Activated CD4-positive, alpha-beta T cell treated with anti-CD3 and anti-CD28 coated beads for 1 hour (primary cell): ENCODE results near the gene ZNF583.

Experiments
- DNase-seq: peaks from one replicate; pipeline ENCODE4 v3.0.0-alpha.2; 2020

Gene ZNF583

DNA sequence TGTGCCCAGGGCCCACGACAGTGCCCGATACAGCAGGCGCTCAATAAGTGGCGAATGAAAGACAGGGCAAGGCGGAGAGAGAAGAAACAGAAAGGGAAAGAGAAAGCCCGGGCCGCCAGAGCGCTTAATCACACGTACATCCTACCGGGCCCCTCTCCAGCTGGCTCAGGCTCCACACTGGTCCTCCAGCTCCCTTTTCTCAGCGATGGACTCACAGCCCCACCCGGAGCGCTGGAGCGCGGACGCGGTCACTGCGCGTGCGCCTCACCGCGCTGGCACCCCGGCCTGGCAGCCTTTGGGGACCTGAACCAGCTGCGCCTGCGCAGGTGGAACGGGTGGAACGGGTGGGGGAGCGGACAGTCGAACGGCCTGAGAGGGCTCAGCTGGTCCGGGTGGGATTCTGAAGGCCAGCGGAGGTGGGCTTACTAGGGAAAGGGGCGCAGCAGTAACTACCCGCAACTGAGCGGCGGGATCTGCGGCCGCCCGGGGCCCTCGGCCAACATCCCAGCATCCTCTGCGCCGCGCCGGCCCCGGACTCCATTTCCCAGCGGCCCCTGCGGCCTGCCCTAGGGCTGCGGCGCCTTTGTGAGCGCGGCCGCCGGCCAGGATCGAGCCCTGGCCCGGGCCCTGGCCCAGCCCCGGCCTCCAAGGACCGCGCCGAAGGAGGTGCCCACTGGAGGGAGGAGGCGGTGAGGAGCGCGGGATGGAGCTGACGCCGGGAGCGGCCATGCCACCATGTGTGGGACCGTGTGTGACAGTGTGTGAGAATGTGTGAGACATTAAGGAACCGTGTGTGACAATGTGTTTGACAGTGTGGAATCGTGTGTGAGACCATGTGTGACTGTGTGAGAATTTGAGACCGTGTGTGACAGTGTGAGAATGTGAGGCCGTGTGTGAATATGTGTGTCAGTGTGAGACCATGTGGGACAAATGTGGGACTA, at the start of gene ZNF583:
ZNF583 (plus strand) TSS at position 569 of the 941 bp plus-strand sequence. CDS start 2,783 bp downstream, outside the sequence.
- peak; percentile 86 for DNase-seq

DNA sequence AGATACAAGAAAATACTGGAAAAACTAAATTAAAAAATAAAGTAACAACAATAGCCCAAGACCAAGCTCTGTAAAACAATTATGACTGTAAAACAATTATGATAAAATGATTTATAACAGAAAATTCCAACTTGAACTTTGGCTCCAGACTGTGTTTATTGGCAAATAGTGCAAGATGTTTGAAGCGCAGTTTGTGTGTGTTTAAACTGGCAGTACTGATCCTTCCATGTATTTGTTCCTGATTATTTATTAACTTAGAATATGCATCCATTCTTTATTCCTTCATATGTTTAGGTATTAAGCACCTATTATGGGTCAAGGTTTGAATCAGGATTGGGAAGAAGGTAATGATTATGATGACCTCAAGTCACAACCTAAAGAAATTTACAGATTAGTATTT, 48.6 kb upstream of the ZNF583 start:
- DNase-seq = no peak

DNA sequence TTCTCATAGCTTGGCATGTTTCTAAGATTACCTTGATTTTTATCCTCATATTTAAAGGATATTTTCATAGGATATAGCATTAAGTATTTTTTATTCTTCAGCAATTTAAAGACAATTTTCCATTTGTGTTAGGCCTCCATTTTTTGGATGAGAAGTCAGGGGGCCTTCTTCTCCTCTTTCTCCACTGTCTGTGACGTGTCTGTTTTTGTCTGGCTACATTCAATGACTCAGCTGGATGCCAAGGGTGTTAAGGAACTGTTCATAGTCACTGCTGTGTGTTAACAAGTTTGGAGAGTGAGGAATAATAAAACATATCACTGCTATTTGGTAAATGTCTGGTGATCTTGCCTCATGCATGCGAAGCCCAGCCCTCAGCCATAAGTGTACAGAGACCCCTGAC, 47.2 kb upstream of the ZNF583 start:
- no peak for DNase-seq

- DNase-seq = no peak
Measured at GRCh38 chr19:56360841-56361240, 43.3 kb upstream of the ZNF583 start.

- DNase-seq = peak; percentile 67
Measured at GRCh38 chr19:56367829-56368711, 36.1 kb upstream of the ZNF583 start.

- DNase-seq = no peak
Measured at GRCh38 chr19:56369886-56370676, 34.1 kb upstream of the ZNF583 start.

- no peak for DNase-seq
Measured at GRCh38 chr19:56372281-56372680, 31.9 kb upstream of the ZNF583 start.

- DNase-seq = no peak
Measured at GRCh38 chr19:56377105-56377924, 26.8 kb upstream of the ZNF583 start.

DNA sequence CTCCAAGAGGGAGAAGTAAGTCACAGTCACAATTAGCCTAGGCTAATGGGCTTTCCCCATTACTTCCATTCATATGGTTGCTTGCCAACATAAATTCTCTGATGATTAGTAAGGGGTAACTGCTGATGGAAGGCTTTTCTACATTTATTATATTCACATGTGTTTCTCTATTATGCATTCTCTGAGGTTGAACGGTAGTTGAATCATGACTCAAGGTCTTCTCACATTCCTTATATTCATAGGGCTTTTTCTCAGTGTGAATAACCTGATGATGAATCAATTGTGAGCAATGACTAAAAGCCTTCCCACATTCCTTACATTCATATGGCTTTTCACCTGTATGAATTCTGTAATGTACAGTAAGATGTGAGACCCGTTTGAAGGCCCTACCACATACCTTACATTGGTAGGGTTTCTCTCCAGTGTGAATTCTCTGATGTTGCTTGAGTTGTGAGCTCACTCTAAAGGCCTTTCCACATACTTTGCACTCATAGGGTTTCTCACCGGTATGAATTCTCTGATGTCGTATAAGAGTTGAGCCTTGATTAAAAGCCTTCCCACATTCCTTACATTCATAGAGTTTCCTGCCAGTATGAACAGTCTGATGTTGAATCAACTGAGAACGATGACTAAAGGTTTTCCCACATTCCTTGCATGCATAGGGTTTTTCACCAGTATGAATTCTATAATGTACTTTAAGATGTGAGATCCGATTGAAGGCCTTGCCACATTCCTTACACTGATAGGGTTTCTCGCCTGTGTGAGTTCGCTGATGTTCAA, 20.1 kb upstream of the ZNF583 start:
- no peak for DNase-seq

- peak; percentile 86 for DNase-seq
Measured at GRCh38 chr19:56393119-56394012, 10.8 kb upstream of the ZNF583 start, which contains the start of gene ZNF582. TSS of gene ZNF582 (minus strand) at chr19:56393534. CDS start at chr19:56391752, 1,782 bp downstream.

- no peak for DNase-seq
Measured at GRCh38 chr19:56398809-56399208, 5.3 kb upstream of the ZNF583 start.

GRCh38 chr19:56400485-56400884, 3.6 kb upstream of the ZNF583 start:
- no peak for DNase-seq

GRCh38 chr19:56403261-56403660, 871 bp upstream of the ZNF583 start:
- DNase-seq = no peak

GRCh38 chr19:56404705-56405056, 549 bp downstream of the ZNF583 start:
- DNase-seq = no peak

- no peak for DNase-seq
Measured at GRCh38 chr19:56405062-56405461, 930 bp downstream of the ZNF583 start.

DNA sequence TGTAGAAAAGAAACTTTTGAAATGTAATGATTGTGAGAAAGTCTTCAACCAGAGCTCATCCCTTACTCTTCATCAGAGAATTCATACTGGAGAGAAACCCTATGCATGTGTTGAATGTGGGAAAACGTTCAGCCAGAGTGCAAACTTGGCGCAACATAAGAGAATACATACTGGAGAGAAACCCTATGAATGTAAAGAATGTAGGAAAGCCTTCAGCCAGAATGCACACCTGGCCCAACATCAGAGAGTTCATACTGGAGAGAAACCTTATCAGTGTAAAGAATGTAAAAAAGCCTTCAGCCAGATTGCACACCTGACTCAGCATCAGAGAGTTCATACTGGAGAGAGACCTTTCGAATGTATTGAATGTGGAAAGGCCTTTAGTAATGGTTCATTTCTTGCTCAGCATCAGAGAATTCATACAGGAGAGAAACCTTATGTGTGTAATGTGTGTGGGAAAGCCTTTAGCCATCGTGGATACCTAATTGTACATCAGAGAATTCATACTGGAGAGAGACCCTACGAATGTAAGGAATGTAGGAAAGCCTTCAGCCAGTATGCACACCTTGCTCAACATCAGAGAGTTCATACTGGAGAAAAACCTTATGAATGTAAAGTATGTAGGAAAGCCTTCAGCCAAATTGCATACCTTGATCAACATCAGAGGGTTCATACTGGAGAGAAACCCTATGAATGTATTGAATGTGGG, 19.3 kb downstream of the ZNF583 start:
- DNase-seq = no peak

GRCh38 chr19:56423985-56424353, 19.8 kb downstream of the ZNF583 start:
- DNase-seq = no peak

DNA sequence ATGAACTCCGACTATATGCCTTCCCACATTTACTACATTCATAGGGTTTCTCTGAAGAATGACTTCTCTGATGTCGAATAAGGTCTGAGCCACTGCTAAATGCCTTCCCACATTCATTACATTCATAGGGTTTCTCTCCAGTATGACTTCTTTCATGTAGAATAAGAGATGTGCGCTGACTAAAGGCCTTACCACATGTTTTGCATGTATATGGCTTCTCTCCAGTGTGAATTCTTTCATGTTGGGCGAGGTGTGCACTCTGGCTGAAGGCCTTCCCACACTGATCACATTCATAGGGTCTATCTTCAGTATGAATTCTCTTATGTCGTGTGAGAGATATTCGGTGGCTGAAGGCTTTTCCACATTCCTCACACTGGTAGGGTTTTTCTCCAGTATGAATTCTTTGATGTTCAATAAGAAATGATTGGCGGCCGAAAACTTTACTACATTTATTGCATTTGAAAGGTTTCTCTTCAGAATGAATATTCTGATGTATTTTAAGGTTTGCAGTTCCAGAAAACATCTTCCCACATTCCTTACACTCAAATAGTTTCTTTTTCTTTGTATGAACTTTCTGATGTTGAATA, 37.2 kb downstream of the ZNF583 start:
- DNase-seq = no peak

DNA sequence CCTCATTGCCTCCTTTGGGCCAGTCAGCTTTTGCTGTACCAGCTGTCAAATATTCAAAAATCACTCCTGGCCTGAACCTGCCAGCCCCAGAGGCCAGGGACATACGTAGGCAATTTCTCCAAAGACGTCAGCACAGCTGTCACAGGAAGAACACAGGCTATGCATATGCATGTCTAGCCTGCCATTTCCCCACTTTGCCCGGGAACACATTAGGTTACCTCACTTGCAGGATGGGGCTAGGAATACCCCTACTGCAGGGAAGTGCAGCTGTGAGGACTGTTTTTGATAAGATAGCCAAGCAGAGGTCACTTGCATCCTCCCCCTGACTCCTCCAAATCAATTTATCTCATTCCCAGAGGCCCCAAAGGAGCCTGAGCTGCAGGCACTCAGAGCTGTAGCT, 70.2 kb downstream of the ZNF583 start:
- DNase-seq = no peak
